ENCODE measurements around the gene MAN1A1. TPM values are rescaled to one million over a fixed set of nuclear protein-coding genes. Genes with fewer than 3 reads are reported as not detected.
"Not testable (repeated sequence)": the region's sequence is repeated elsewhere in the genome, so short reads cannot be mapped to it uniquely, and the experiment has no call there.

Gene MAN1A1
- total RNA-seq, 1 donor, result 79.6 TPM

DNA sequence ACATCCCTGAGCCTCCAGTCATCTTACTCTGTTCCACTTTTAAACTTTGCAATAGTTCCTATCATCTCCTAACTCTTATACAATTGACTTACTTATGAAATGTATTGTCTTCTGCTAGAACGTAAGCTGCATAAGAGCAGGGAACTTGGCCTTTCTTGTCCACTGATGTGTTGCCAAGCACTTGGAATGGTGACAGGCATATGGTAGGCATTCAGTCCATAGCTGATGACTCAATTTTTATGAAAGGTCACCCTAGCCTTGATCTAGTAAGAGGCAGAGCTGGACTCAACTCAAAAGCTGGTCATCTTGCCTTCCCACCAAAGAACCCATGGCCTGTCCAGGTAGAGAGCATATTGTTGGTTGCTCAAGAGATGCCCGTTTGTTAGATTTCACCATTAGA is 188.7 kb downstream of the MAN1A1 start:
- TF ChIP-seq, protein P1, sequence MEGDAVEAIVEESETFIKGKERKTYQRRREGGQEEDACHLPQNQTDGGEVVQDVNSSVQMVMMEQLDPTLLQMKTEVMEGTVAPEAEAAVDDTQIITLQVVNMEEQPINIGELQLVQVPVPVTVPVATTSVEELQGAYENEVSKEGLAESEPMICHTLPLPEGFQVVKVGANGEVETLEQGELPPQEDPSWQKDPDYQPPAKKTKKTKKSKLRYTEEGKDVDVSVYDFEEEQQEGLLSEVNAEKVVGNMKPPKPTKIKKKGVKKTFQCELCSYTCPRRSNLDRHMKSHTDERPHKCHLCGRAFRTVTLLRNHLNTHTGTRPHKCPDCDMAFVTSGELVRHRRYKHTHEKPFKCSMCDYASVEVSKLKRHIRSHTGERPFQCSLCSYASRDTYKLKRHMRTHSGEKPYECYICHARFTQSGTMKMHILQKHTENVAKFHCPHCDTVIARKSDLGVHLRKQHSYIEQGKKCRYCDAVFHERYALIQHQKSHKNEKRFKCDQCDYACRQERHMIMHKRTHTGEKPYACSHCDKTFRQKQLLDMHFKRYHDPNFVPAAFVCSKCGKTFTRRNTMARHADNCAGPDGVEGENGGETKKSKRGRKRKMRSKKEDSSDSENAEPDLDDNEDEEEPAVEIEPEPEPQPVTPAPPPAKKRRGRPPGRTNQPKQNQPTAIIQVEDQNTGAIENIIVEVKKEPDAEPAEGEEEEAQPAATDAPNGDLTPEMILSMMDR (IDR thresholded peaks at IDR 0.05; ENCODE audit: extremely low read depth, low read depth, low read length), result no peak
- H3K4me2 ChIP-seq (ENCODE audit: insufficient read depth, low read length), result no peak overlapping the region
- no peak for DNase-seq (ENCODE audit: insufficient read length, low spot score, missing footprints)

GRCh38 chr6:119158057-119158848 is 191.3 kb downstream of the MAN1A1 start:
- Histone ChIP-seq H4K20me1 (ENCODE audit: insufficient read depth, low read length) (no peaks in the 10 kb centered on the region), H2AFZ (ENCODE audit: low read length) (no peak overlapping the region), H3K79me2 (ENCODE audit: insufficient read depth, low read length) (no peaks in the 10 kb centered on the region), H3K4me2 (ENCODE audit: insufficient read depth, low read length) (no peak overlapping the region), H3K4me3 (ENCODE audit: insufficient read depth, low read length) (no peak overlapping the region), H3K9me3 (ENCODE audit: low read depth, low read length) (no peaks in the 10 kb centered on the region), H3K4me1 (ENCODE audit: insufficient read depth, low read length) (peaks cover 4% of the 10 kb centered on the region), H3K27me3 (ENCODE audit: insufficient read depth, low read length) (no peaks in the 10 kb centered on the region), H3K27ac (ENCODE audit: low read depth, low read length) (no peak overlapping the region), H3K36me3 (ENCODE audit: insufficient read depth, low read length) (no peaks in the 10 kb centered on the region)
- TF ChIP-seq, protein P1 (IDR thresholded peaks at IDR 0.05; ENCODE audit: extremely low read depth, low read depth, low read length), result no peak
- peak; percentile 70 for DNase-seq (ENCODE audit: insufficient read length, low spot score, missing footprints)

More for the DNA sequence above, 188.7 kb downstream of the MAN1A1 start:
- Histone ChIP-seq H3K27ac (ENCODE audit: low read depth, low read length) (no peak overlapping the region), H3K36me3 (ENCODE audit: insufficient read depth, low read length) (no peaks in the 10 kb centered on the region), H3K9me3 (ENCODE audit: low read depth, low read length) (no peaks in the 10 kb centered on the region), H3K4me3 (ENCODE audit: insufficient read depth, low read length) (no peak overlapping the region), H3K4me1 (ENCODE audit: insufficient read depth, low read length) (peaks cover 4% of the 10 kb centered on the region), H2AFZ (ENCODE audit: low read length) (no peak overlapping the region), H3K27me3 (ENCODE audit: insufficient read depth, low read length) (peaks cover 7% of the 10 kb centered on the region), H4K20me1 (ENCODE audit: insufficient read depth, low read length) (no peaks in the 10 kb centered on the region), H3K79me2 (ENCODE audit: insufficient read depth, low read length) (no peaks in the 10 kb centered on the region)

- no peaks in the 10 kb centered on the region for H4K20me1 ChIP-seq (ENCODE audit: insufficient read depth, low read length)
- no peaks in the 10 kb centered on the region for H3K79me2 ChIP-seq (ENCODE audit: insufficient read depth, low read length)
- no peaks in the 10 kb centered on the region for H3K27me3 ChIP-seq (ENCODE audit: insufficient read depth, low read length)
- peaks cover 4% of the 10 kb centered on the region for H3K4me1 ChIP-seq (ENCODE audit: insufficient read depth, low read length)
- H3K4me3 ChIP-seq (ENCODE audit: insufficient read depth, low read length), result no peak overlapping the region
- no peak overlapping the region for H3K27ac ChIP-seq (ENCODE audit: low read depth, low read length)
- no peaks in the 10 kb centered on the region for H3K9me3 ChIP-seq (ENCODE audit: low read depth, low read length)
- no peak overlapping the region for H3K4me2 ChIP-seq (ENCODE audit: insufficient read depth, low read length)
- H2AFZ ChIP-seq (ENCODE audit: low read length), result no peak overlapping the region
- no peak for DNase-seq (ENCODE audit: insufficient read length, low spot score, missing footprints)
- no peaks in the 10 kb centered on the region for H3K36me3 ChIP-seq (ENCODE audit: insufficient read depth, low read length)
- TF ChIP-seq, protein P1 (IDR thresholded peaks at IDR 0.05; ENCODE audit: extremely low read depth, low read depth, low read length), result no peak
These were observed 192.1 kb downstream of the MAN1A1 start for GRCh38 chr6:119157506-119157815.

GRCh38 chr6:119156757-119157505 is 192.6 kb downstream of the MAN1A1 start:
- no peaks in the 10 kb centered on the region for H3K79me2 ChIP-seq (ENCODE audit: insufficient read depth, low read length)
- peaks cover 4% of the 10 kb centered on the region for H3K4me1 ChIP-seq (ENCODE audit: insufficient read depth, low read length)
- H3K27ac ChIP-seq (ENCODE audit: low read depth, low read length), result no peak overlapping the region
- H3K36me3 ChIP-seq (ENCODE audit: insufficient read depth, low read length), result no peaks in the 10 kb centered on the region
- DNase-seq (ENCODE audit: insufficient read length, low spot score, missing footprints), result no peak
- TF ChIP-seq, protein P1 (IDR thresholded peaks at IDR 0.05; ENCODE audit: extremely low read depth, low read depth, low read length), result no peak
- H3K9me3 ChIP-seq (ENCODE audit: low read depth, low read length), result no peaks in the 10 kb centered on the region
- no peaks in the 10 kb centered on the region for H4K20me1 ChIP-seq (ENCODE audit: insufficient read depth, low read length)
- H2AFZ ChIP-seq (ENCODE audit: low read length), result no peak overlapping the region
- no peak overlapping the region for H3K4me3 ChIP-seq (ENCODE audit: insufficient read depth, low read length)
- H3K4me2 ChIP-seq (ENCODE audit: insufficient read depth, low read length), result no peak overlapping the region
- H3K27me3 ChIP-seq (ENCODE audit: insufficient read depth, low read length), result no peaks in the 10 kb centered on the region

GRCh38 chr6:119156082-119156481 is 193.5 kb downstream of the MAN1A1 start:
- not testable (repeated sequence) for H3K27ac ChIP-seq (ENCODE audit: low read depth, low read length); H4K20me1 ChIP-seq (ENCODE audit: insufficient read depth, low read length); H2AFZ ChIP-seq (ENCODE audit: low read length); H3K36me3 ChIP-seq (ENCODE audit: insufficient read depth, low read length); DNase-seq (ENCODE audit: insufficient read length, low spot score, missing footprints); H3K4me2 ChIP-seq (ENCODE audit: insufficient read depth, low read length); H3K79me2 ChIP-seq (ENCODE audit: insufficient read depth, low read length); H3K4me1 ChIP-seq (ENCODE audit: insufficient read depth, low read length); H3K9me3 ChIP-seq (ENCODE audit: low read depth, low read length); H3K27me3 ChIP-seq (ENCODE audit: insufficient read depth, low read length); H3K4me3 ChIP-seq (ENCODE audit: insufficient read depth, low read length)
